ENCODE measurements around the gene MOB1A. TPM values are rescaled to one million over a fixed set of nuclear protein-coding genes. Genes with fewer than 3 reads are reported as not detected.

MOB1A gene
- total and polyA plus RNA-seq, 8 donors = 7.8 to 53.3 (median 20.1) TPM

DNA sequence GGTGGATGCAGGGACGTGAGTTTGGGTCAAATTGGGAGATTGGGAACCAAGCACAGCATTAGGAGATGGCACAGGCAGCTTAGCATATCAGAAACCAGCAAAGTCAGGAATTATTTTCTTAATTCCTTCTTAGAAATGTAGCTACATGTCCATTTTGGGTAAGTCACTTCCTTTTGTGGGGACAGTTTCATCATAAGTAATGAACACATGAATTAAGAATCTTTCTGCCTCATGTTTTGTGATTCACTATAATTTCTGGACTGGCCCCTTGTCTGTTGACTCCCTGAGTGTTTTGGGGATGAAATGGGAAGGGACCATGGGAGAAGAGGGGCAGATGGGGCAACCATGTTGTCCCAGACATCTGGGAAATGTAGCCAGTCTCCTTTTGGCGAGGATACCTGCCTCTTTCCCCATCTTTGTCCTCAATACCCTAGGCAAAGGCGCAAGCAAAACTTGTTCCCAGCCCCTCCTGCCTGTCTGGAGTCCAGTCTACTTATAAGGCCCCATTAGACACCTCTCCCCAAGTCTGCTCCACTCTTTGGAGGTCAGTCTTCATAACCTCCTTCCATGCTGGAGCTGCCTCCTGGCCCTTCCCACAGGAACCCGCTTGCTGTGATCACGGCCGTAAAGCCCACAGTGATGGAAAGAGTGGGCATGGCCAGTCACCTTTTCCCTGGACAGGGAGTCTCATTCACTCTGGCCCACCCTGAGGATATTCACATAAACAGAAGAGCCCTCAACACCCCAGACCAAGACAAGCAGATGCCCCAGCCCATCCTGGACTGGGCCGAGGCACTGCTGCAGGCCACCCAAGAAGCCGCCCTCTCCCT, 45.5 kb upstream of the MOB1A start:
- H3K4me3 ChIP-seq = no peak overlapping the region
- 92 to 95% methylated on average over 8 of the region's 8 CpGs for WGBS, 2 donors
- FAIRE-seq (no peak), ATAC-seq (no peak), DNase-seq (no peak)
- intact Hi-C loops (cut with DNase I) = no loop called here
- no peak overlapping the region for H3K27ac ChIP-seq
- H3K36me3 ChIP-seq = no peaks in the 10 kb centered on the region
- H3K27me3 ChIP-seq = no peaks in the 10 kb centered on the region
- no peak for TF ChIP-seq CTCF (IDR thresholded peaks at IDR 0.05)
- H3K9me3 ChIP-seq = no peaks in the 10 kb centered on the region
- peaks cover 0 to 7% (median 6%) of the 10 kb centered on the region in 3 donors for H3K4me1 ChIP-seq

GRCh38 chr2:74222300-74222650, 43.6 kb upstream of the MOB1A start:
- WGBS, 2 donors = 89 to 90% methylated on average over 6 of the region's 6 CpGs
- H3K4me1 ChIP-seq = peaks cover 0 to 11% (median 6%) of the 10 kb centered on the region in 3 donors
- FAIRE-seq (no peak), DNase-seq (no peak), ATAC-seq (no peak)
- no peak for TF ChIP-seq CTCF (IDR thresholded peaks at IDR 0.05)
- H3K36me3 ChIP-seq = no peaks in the 10 kb centered on the region
- H3K4me3 ChIP-seq = no peak overlapping the region
- H3K9me3 ChIP-seq = no peaks in the 10 kb centered on the region
- H3K27me3 ChIP-seq = no peaks in the 10 kb centered on the region
- intact Hi-C loops (cut with DNase I) = no loop called here
- no peak overlapping the region for H3K27ac ChIP-seq

GRCh38 chr2:74221604-74222299, 43.1 kb upstream of the MOB1A start:
- WGBS, 2 donors = 96 to 97% methylated on average over 6 of the region's 6 CpGs
- intact Hi-C loops (cut with DNase I) = no loop called here
- no peak for DNase-seq
- no peak for ATAC-seq
- Histone ChIP-seq H3K36me3 (no peaks in the 10 kb centered on the region), H3K4me1 (peaks cover 0 to 11% (median 6%) of the 10 kb centered on the region in 3 donors), H3K4me3 (no peak overlapping the region), H3K27ac (no peak overlapping the region), H3K9me3 (no peaks in the 10 kb centered on the region), H3K27me3 (no peaks in the 10 kb centered on the region)
- FAIRE-seq = no peak
- no peak for TF ChIP-seq CTCF (IDR thresholded peaks at IDR 0.05)

- ATAC-seq (no peak), FAIRE-seq (no peak), DNase-seq (no peak)
- TF ChIP-seq CTCF (IDR thresholded peaks at IDR 0.05) = no peak
- Histone ChIP-seq H3K36me3 (no peaks in the 10 kb centered on the region), H3K9me3 (no peaks in the 10 kb centered on the region), H3K27me3 (no peaks in the 10 kb centered on the region), H3K4me1 (peaks cover 0 to 8% (median 2%) of the 10 kb centered on the region in 3 donors), H3K27ac (no peak overlapping the region), H3K4me3 (no peak overlapping the region)
- intact Hi-C loops (cut with DNase I) = no loop called here
- WGBS, 2 donors = 95 to 97% methylated on average over 6 of the region's 6 CpGs
Measured at GRCh38 chr2:74221091-74221490, 42.4 kb upstream of the MOB1A start.

Measured in pancreas (tissue), 10 donors.